ENCODE results near the gene ARHGAP22.

- TF ChIP-seq CTCF (IDR thresholded peaks at IDR 0.05) (no peak), POLR2A (IDR thresholded peaks at IDR 0.05) (no peak), EP300 (IDR thresholded peaks at IDR 0.05) (no peak), POLR2AphosphoS5 (IDR thresholded peaks at IDR 0.05) (no peak)
These were observed 34.8 kb upstream of the ARHGAP22 start for GRCh38 chr10:48639632-48640031.

Data from upper lobe of left lung (tissue), 4 donors.